K562 (cell line): ENCODE data around the gene ZNF791. TPM values are rescaled to one million over a fixed set of nuclear protein-coding genes. Genes with fewer than 3 reads are reported as not detected.

Experiments
- ATAC-seq: fragments of 200-7000 bp; cut with Tn5 transposase; 3 replicates; pipeline ENCODE4 v1.9.1; 2020; ENCODE audit warnings: moderate library complexity
- BruUV-seq: library from RNA; stranded (reverse); fragments of 400-500 nt; replicated peaks from 2 replicates; lab custom pipeline; 2021; lab: Mats Ljungman, UMichigan
- CTCF ChIA-PET: fragments of 300-600 bp; formaldehyde crosslinking; extraction: SDS; loops from one replicate; lab custom pipeline; 2021; ENCODE audit warnings: low intra/inter-chr PET ratio; lab: Yijun Ruan, JAX
- POLR2A ChIA-PET: fragments of 300-600, 350-650 bp; sonication (Branson Sonifier 250); formaldehyde crosslinking; extraction: SDS; loops from one replicate; lab custom pipeline; 2021; ENCODE audit warnings: antibody characterized with exemption, inconsistent platforms; lab: Yijun Ruan, JAX
- DNase-seq, 4 experiments: peaks; one replicate each; pipeline versions ENCODE4 v3.0.0 to v3.0.0-alpha.2; 2011 to 2018; ENCODE audit warnings: low spot score in 3 of 4, mixed read lengths in 3 of 4; ENCODE audit errors: extremely low read depth in 1 of 4
- FAIRE-seq: peaks from 2 replicates; lab custom pipeline; 2011; peaks lifted over from hg19 to GRCh38; lab: Jason Lieb, UNC
- H2AFZ ChIP-seq: 2 replicates; pipeline ENCODE4 v1.6.0; 2011; ENCODE audit warnings: low read depth, low read length, control low read depth, inconsistent platforms
- H3K27ac ChIP-seq: fragments of 200-600 bp; 3 replicates; pipeline ENCODE4 v1.8.0; 2011; ENCODE audit warnings: low read depth, mild to moderate bottlenecking, control low read depth, inconsistent platforms, low read length, moderate library complexity, mixed read lengths; ENCODE audit errors: extremely low read depth
- H3K27me3 ChIP-seq, 2 experiments: fragments of 300-600 bp in 1 of 2; 2 replicates in 1 of 2; 3 replicates in 1 of 2; pipeline versions ENCODE4 v1.6.0 to v1.8.0; 2011; ENCODE audit warnings: inconsistent platforms in 2 of 2, low read length in 2 of 2, mild to moderate bottlenecking in 1 of 2, mixed read lengths in 1 of 2, moderate library complexity in 1 of 2; ENCODE audit not compliant: control insufficient read depth in 2 of 2, insufficient read depth in 2 of 2
- H3K36me3 ChIP-seq: fragments of 300-600 bp; 3 replicates; pipeline ENCODE4 v1.8.0; 2011; ENCODE audit warnings: mild to moderate bottlenecking, low read length, inconsistent platforms; ENCODE audit not compliant: control insufficient read depth, insufficient read depth
- H3K4me1 ChIP-seq, 2 experiments: fragments of 200-600 bp in 1 of 2; replicated peaks in 1 of 2; 2 replicates in 1 of 2; 3 replicates in 1 of 2; pipeline versions ENCODE4 v1.5.1 to v1.8.0; 2011; ENCODE audit warnings: inconsistent platforms in 2 of 2, low read length in 2 of 2, mild to moderate bottlenecking in 1 of 2, mixed read lengths in 1 of 2, moderate library complexity in 1 of 2; ENCODE audit not compliant: control insufficient read depth in 2 of 2, insufficient read depth in 2 of 2
- H3K4me2 ChIP-seq: 2 replicates; pipeline ENCODE4 v1.6.1; 2011; ENCODE audit warnings: low read length, control low read depth, inconsistent platforms, mixed read lengths; ENCODE audit not compliant: insufficient read depth
- H3K4me3 ChIP-seq: fragments of 200-600 bp; sonication (generic), shearing (Covaris generic); 2 replicates; pipeline ENCODE4 v1.5.1; 2016; ENCODE audit warnings: control low read depth, inconsistent platforms
- H3K79me2 ChIP-seq: fragments of 200-600 bp; 3 replicates; pipeline ENCODE4 v1.8.0; 2011; ENCODE audit warnings: low read length, inconsistent platforms; ENCODE audit not compliant: control insufficient read depth, insufficient read depth
- H3K9ac ChIP-seq, 2 experiments: 2 replicates each; pipeline versions ENCODE4 v1.6.0 to v1.6.1; 2011; ENCODE audit warnings: low read depth in 2 of 2, low read length in 2 of 2, control low read depth in 1 of 2, inconsistent platforms in 1 of 2, mild to moderate bottlenecking in 1 of 2, mixed read lengths in 1 of 2; ENCODE audit not compliant: insufficient read depth in 1 of 2
- H3K9me1 ChIP-seq: one replicate; pipeline ENCODE4 v1.6.0; 2011; ENCODE audit warnings: inconsistent platforms, mild to moderate bottlenecking, low read length, moderate library complexity; ENCODE audit not compliant: control insufficient read depth, insufficient read depth
- H3K9me3 ChIP-seq: replicated peaks from 2 replicates; pipeline ENCODE4 v1.5.1; 2011; ENCODE audit warnings: low read depth, low read length, inconsistent platforms; ENCODE audit not compliant: control insufficient read depth, insufficient read depth
- H4K20me1 ChIP-seq: replicated peaks from 2 replicates; pipeline ENCODE4 v1.6.1; 2011; ENCODE audit warnings: low read length, inconsistent platforms, mixed read lengths; ENCODE audit not compliant: control insufficient read depth, insufficient read depth
- ATF3 ChIP-seq, 2 experiments: fragments of 450-650 bp in 1 of 2; sonication (generic) in 1 of 2; formaldehyde crosslinking in 1 of 2; IDR thresholded peaks in 1 of 2; conservative IDR thresholded peaks in 1 of 2; 2 replicates each; pipeline versions ENCODE4 v1.6.1 to v1.8.1; 2016 to 2023; ENCODE audit warnings: mild to moderate bottlenecking in 2 of 2, moderate library complexity in 2 of 2, inconsistent platforms in 1 of 2, missing genetic modification reagents in 1 of 2
- KDM5B ChIP-seq: fragments of 200-600 bp; sonication (generic); IDR thresholded peaks from 2 replicates; pipeline ENCODE4 v1.6.1; 2012; ENCODE audit warnings: low read depth, mild to moderate bottlenecking, moderate library complexity, low read length, control low read depth, inconsistent platforms; ENCODE audit not compliant: insufficient replicate concordance
- PML ChIP-seq: IDR thresholded peaks from 2 replicates; pipeline ENCODE4 v1.6.1; 2012; ENCODE audit warnings: low read length, inconsistent platforms
- ZNF347 ChIP-seq: fragments of 450-650 bp; formaldehyde crosslinking; IDR thresholded peaks from 2 replicates; pipeline ENCODE4 v1.4.0; 2020; ENCODE audit warnings: low read depth, mild to moderate bottlenecking, moderate library complexity
- WGBS: fragments of 100-300 bp; shearing (Covaris generic); methylation state at CpG from one replicate; pipeline ENCODE4 v1.1.6; 2016; ENCODE audit warnings: low coverage, mixed read lengths; ENCODE audit not compliant: insufficient coverage; ENCODE audit errors: missing lambda C conversion rate; 5-methylcytosine and 5-hydroxymethylcytosine counted together
- in situ Hi-C: fragments of 300-500 bp; cut with MboI; formaldehyde crosslinking; loops from 4 replicates; pipeline ENCODE4 v1.15.0; 2018; ENCODE audit warnings: inconsistent platforms, mixed read lengths
- intact Hi-C: fragments of 100-400 bp; cut with micrococcal nuclease; formaldehyde crosslinking; loops from 2 replicates; pipeline ENCODE4 v1.14.2; 2022
- polyA plus RNA-seq, 8 experiments: library from polyadenylated mRNA; depleted of rRNA in 4 of 8; stranded (reverse) in 5 of 8; unstranded in 3 of 8; fragments of >200 nt; fragmentation: Nextera tagmentation in 2 of 8; fragmentation: Illumina TruSeq in 1 of 8; extraction: Ambion mirVana in 2 of 8; extraction: Trizol in 1 of 8; gene quantifications; 2 replicates each; pipeline versions ENCODE4 v1.2.1 to v1.2.3, GENCODE V29; 2011 to 2014; ENCODE audit warnings: inconsistent platforms in 1 of 8, missing spikeins in 1 of 8
- total RNA-seq, 7 experiments: library from RNA; depleted of rRNA in 6 of 7; stranded (reverse); fragments of >200 nt in 6 of 7; fragmentation: Illumina TruSeq in 2 of 7; extraction: Trizol in 2 of 7; gene quantifications; 2 replicates each; pipeline versions ENCODE4 v1.2.1 to v1.2.3, GENCODE V29; 2011 to 2021; ENCODE audit warnings: low replicate concordance in 1 of 7

The ZNF791 gene
- total and polyA plus RNA-seq, 9 of the 15 experiments (the other 6 are each of a cell fraction or from before 2014, with no cell fraction given) = 7.8 to 22.7 (median 13.1) TPM

DNA sequence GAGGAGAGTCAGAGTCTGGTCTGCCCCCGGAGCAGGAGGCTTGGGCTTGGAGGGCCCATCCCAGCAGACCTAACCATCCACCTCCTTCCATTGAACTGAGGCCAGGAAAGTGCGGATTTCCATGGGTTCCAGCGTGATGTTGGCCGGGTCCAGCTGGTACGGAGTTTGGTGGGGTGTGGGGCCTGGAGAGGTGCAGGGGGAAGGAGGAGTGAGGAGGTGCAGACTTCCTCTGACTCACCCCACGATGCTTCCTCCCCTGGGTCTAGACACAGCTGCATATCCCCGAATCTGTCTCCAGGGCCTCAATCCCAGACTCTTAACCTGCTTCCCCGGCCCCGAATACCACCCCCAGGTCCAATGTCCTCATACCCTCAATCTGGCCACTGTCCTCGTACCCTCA is 35.8 kb downstream of the ZNF791 start:
- Histone ChIP-seq H3K79me2 (no peaks in the 10 kb centered on the region), H3K27me3 (no peaks in the 10 kb centered on the region), H3K9me1 (no peaks in the 10 kb centered on the region), H3K4me1 (peaks cover 0 to 27% of the 10 kb centered on the region in 2 experiments; a peak in 2 of 5 replicates), H3K9ac (peak overlapping the region in 1 of 2 experiments; percentile 27; a peak in 1 of 4 replicates), H3K4me3 (no peak overlapping the region), H3K27ac (no peak overlapping the region), H3K4me2 (no peak overlapping the region), H3K36me3 (no peaks in the 10 kb centered on the region), H3K9me3 (no peaks in the 10 kb centered on the region), H2AFZ (no peak overlapping the region), H4K20me1 (no peaks in the 10 kb centered on the region)
- ChIA-PET CTCF (interaction anchor here (0.6 kb wide), 1 partner anchor 81 kb away, joined by 3 read pairs; no protein-coding TSS in a partner anchor), POLR2A (no interaction called here)
- FAIRE-seq (no peak), ATAC-seq (no peak), DNase-seq (no peak)
- intact Hi-C loops = no loop called here
- BruUV-seq = no TSS peak
- 60% methylated on average over 9 of the region's 10 CpGs for WGBS
- in situ Hi-C loops = no loop called here
- TF ChIP-seq ZNF347 (CRISPR knock-in tag) (no peak), KDM5B (no peak), PML (no peak), ATF3 (IDR thresholded peaks at IDR 0.05) (no peak), ATF3 (CRISPR knock-in tag; conservative IDR thresholded peaks at IDR 0.05) (no peak)
